Iris pigment epithelial cell (primary cell): ENCODE measurements around the gene IGSF22.

Experiments
- DNase-seq: peaks from one replicate; pipeline ENCODE4 v3.0.0-alpha.2; 2011; ENCODE audit warnings: low read depth

Gene IGSF22

DNA sequence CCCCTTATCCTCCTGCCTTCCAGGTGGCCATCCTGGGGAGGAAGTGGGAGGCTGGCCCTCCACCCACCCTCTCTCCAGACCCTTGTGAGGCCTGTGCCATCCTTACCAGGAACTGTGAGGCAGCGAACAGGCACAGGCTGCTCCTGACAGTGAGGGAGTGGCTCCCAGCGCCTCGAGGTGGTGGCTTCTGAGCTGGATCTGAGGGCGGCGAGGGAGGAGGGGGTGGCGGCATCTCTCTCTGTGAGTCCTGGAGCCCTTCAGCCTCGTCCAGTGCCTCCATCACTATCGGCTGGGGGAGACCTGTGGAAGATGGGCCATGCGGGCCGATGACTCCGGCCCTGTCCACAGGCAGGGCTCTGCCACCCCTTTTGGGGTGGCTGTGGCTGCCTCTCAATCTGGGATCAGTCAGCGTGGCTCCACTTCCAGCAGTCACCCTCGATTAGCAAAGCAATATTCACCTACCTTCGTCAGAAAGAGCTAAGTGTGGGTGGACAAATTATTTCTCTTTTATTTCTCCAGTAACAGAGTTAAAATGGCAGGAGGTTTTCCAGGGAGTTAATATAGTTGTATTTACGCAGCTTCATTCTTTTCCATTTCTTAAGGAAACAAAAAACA is 18.0 kb upstream of the IGSF22 start:
- no peak for DNase-seq

GRCh38 chr11:18743365-18743764 is 17.4 kb upstream of the IGSF22 start:
- DNase-seq: no peak

- no peak for DNase-seq
Measured at GRCh38 chr11:18741783-18742182, 15.8 kb upstream of the IGSF22 start.

DNA sequence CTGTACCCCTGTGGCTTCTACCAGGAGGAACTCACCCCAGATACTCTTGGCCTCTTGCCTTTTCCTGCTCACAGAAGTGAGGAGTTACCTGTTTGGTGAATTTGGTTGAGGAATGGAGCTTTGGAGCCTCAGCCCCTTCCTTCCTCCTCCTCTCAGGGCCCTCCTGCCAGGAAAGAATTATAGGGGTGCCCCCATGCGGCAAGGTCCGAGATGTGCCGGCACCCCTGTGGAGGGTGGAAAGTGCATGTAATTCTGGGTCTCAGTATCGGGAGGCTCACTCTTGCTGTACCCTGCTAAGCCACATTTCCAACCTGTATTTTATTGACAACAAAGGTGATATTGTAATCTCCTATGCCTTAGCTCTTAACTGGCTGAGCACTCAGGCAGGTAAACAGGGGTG is 13.7 kb upstream of the IGSF22 start:
- no peak for DNase-seq

GRCh38 chr11:18737642-18738041 is 11.7 kb upstream of the IGSF22 start:
- DNase-seq: no peak

DNA sequence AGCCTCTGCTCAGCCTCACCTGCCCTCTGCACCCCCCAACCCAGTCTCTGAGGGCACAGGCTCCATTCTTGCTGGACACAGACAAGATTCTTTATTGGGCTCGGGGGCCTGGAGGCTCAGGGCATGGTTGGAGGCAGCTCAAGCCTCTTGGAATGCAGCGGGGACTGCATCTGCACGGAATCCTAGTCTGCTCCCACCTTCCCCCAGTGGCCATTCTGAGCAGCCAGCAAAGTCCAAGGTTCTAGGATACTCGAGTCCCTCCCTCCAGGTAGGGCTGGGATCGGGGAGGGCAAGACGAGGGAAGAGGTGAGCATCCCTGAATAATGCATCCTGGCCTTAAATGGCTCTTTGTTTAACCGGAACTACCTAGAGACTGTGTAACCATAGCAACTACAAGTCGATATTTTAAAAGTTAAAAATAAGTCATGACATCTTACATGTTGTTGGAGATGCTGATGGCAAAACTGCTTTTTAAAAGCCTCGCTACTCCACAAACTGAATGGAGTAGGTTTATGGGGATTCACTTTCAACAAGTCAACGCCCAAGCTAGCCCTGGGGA is 10.7 kb upstream of the IGSF22 start:
- no peak for DNase-seq

DNA sequence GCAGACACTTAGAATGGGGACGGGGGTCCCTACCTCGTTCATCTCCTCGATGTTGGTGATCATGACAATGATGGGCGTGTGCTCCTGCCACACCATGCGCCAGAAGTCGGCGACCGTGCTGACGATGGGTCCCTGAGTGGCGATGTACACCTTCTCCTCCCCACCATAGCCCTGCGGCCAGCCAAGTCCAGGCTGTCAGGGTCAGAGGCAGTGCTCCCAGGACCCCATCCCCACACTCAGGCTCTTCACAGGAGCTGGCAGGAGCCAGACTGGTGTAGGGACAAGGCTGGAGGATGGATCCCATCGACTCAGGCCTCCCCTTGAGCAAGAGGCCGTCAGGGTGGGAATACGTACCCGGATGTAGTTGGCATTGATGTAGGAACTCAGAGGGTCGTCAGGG is 7.2 kb upstream of the IGSF22 start:
- DNase-seq: no peak

- DNase-seq: peak; percentile 34
Measured at GRCh38 chr11:18731949-18732821, 6.2 kb upstream of the IGSF22 start.

GRCh38 chr11:18731441-18731840 is 5.5 kb upstream of the IGSF22 start:
- no peak for DNase-seq

- no peak for DNase-seq
Measured at GRCh38 chr11:18730020-18730419, 4.0 kb upstream of the IGSF22 start.

DNA sequence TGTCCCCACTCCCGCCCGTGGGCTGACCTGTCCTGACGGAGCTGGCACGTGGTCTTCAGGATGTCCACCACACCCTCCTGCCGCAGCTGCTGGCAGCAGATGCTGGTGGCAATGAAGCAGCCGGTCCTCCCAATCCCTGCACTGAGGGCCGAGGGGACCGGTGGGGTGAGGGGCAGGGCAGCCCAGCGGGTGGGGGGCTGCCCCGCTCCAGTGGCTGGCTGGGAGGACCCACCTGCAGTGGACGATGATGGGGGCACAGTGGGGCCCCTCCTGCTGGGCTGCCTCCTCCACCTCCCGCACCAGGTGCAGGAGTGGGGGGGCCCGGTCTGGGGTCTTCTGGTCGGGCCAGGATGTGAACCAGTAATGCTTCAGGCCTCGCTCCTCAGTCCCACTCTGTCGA is 3.4 kb upstream of the IGSF22 start:
- DNase-seq: no peak

GRCh38 chr11:18728658-18729057 is 2.7 kb upstream of the IGSF22 start:
- DNase-seq: no peak

- DNase-seq: no peak
Measured at GRCh38 chr11:18727479-18728236, 1.7 kb upstream of the IGSF22 start.

GRCh38 chr11:18723991-18724390 is 2.0 kb downstream of the IGSF22 start:
- DNase-seq: no peak

DNA sequence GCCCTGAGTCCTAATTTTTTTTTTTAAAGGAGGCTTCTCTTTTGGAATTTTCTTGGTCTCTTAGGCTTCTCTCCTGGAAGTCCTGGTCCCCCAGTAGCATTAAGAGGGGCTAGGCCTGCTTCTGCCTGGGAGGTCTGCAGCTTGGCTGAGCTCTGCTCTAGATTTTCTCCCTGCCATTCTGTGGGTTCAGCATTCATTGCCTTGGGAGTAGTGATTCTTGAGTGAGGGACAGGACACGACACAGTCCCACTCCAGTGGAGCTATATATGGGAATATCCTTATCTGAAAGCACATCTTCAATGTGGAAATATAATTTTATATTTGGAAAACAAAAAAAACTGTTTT is 3.7 kb downstream of the IGSF22 start:
- no peak for DNase-seq

DNA sequence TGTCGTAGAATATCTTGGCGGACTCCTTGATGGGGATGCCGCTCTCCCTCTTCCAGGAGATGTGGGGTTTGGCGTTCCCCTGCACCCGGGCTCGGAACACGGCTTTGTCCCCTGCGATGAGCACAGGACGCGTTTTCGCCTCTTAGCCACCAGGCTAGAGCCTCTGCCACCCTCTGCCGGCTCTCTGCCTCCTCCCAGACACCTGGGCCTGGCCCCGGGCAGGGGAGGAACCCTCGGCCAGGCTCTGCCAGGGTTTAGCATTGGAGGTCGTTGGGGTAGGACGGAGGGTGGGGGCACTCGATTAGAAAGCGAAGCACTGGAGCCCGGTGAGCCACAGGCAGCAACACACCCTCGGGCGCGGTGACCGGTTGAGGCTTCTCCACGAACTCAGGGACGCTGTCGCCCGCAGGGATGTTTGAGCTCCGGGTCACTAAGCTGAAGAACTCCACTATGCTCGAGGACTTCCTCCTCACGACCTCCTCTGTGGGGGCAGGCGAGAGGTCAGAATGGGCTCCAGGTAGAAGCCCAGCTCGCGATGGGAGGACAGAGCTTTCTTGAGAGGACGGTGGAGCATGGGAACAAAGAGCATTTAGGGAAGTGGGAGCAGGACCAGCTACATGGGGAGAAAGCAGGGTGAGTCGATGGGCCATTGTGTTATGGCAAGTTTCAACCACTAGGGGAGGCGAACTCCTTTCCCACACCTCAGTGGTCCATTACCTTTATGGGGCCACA is 4.3 kb downstream of the IGSF22 start:
- peak; percentile 55 for DNase-seq

GRCh38 chr11:18720808-18721560 is 5.0 kb downstream of the IGSF22 start:
- peak; percentile 62 for DNase-seq

- peak; percentile 55 for DNase-seq
Measured at GRCh38 chr11:18720091-18720807, 5.7 kb downstream of the IGSF22 start.

- DNase-seq: no peak
Measured at GRCh38 chr11:18715476-18715875, 10.5 kb downstream of the IGSF22 start.

GRCh38 chr11:18714443-18714780 is 11.6 kb downstream of the IGSF22 start:
- DNase-seq: no peak
